NCI-H128 (cell line): Measurements from ENCODE around the gene CLNS1A.
"Not testable (repeated sequence)": the region's sequence is repeated elsewhere in the genome, so short reads cannot be mapped to it uniquely, and the experiment has no call there.

Experiments used
- DNase-seq: peaks from one replicate; lab custom pipeline; 2025; ENCODE audit not compliant: unreplicated experiment; lab: John Stamatoyannopoulos, UW

The CLNS1A gene

GRCh38 chr11:77637345-77638165 is at the start of gene CLNS1A:
Gene CLNS1A, minus strand, starts transcription at chr11:77637794. Its CDS starts 80 bp downstream, at chr11:77637714.
- DNase-seq, result peak; percentile 87

DNA sequence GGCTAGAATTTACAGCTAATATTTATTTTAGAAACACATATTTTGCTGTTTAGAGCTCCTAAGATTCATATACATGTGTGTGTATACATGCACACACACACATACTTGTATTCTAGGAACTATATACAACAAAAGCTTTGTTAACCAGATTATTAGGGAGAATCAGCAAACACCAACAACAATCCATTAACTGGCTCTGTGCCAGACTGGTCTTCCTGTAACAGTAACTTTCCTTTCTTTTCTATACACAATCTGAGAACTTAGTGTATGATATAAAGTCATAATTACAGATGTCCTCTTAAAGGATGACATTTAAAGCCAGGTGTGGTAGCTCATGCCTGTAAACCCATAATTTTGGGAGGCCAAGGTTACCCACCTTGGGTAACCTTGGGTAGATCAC is 49.5 kb upstream of the CLNS1A start:
- no peak for DNase-seq

DNA sequence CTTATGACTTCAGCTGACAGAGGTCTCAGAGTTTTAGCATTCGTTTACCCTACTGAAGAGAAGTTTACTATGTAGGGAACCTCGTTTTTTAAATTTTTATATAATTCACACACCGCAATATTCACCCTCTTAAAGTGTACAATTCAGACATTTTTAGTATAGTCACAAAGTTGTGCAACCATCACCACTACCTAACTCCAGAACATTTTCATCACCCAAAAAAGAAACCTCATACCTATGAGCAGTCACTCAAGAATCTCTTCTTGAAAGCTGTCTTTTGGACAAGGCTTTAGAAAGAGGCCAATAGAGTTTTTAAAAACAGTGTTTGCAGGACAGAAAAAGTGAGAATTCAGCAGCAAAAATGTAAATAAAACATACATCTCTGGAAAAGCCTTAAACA is 39.5 kb upstream of the CLNS1A start:
- DNase-seq, result no peak

DNA sequence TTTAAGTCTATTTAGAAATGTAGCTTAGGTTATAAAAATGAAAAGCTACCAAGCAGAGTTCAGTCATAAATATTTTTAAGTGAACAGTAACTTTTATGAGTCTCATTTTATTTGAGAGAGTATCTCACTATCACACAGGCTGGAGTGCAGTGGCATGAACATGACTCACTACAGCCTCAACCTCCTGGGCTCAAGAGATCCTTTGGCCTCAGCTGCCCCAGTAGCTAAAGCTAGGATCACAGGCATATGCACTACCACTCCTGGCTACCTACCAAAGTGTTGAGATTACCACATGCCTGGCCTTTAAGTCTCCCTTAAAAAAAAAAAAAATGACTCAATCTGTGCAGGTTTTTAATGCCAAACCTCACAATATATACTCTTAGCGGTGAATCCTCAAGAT is 34.7 kb upstream of the CLNS1A start:
- no peak for DNase-seq

GRCh38 chr11:77669848-77670511 is 32.4 kb upstream of the CLNS1A start:
- no peak for DNase-seq

DNA sequence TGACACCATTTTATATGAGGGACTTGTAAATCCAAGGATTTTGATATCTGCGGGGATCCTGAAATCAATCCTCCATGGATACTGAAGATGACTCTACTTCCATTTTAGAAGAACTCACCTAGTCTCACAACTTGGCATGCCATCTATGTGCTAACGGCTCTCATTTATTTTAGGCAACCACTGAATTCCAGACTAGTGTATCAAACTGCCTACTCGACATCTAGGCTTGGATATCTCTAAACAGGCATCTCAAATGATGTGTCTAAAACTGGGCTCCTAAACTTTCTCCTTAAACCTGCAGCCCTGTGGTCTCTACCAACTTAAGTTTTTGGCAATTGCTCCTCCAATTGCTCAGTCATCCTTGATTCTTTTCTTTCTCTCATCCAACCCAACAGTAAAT is 31.2 kb upstream of the CLNS1A start:
- DNase-seq, result no peak

GRCh38 chr11:77665240-77665965 is 27.8 kb upstream of the CLNS1A start:
- no peak for DNase-seq

DNA sequence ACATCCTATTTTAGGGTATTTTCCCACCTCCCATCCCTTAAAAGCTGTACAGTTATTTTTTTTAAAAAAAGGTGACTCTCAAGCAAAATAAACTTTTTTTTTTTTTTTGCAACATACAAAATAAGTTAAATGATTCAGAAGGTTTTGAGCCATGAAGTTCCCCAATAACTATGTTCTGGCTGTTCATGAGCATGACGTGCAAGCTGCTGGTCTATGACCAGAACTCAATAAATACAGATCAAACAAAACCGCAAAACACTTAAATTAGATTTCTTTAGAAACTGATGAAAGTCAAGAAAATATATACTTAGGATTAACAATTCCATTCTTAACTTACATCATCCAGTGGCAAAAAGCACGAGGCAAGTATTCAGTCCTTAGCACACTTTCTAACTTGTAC is 24.1 kb upstream of the CLNS1A start:
- DNase-seq, result no peak

DNA sequence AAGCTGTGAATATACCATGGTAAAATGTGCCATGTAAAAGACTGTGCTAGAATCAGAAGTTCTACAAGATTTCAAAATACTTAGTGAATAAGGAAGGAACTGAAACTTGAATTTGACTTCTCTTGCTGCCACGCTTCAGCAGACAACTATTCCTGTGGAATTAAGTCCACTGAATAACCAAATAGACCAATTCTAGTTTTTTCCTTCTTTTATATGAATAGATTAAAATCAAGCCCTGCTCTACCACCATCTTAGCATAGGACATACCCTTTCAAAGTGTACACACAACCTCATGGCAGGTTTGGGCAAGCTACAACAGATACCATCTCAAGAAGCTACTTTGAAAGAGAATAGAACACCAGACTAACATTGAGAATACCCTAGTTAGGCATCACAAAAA is 23.4 kb upstream of the CLNS1A start:
- DNase-seq, result no peak

GRCh38 chr11:77658213-77659013 is 20.8 kb upstream of the CLNS1A start:
- no peak for DNase-seq

- DNase-seq, result no peak
Measured at GRCh38 chr11:77656362-77656761, 18.8 kb upstream of the CLNS1A start.

DNA sequence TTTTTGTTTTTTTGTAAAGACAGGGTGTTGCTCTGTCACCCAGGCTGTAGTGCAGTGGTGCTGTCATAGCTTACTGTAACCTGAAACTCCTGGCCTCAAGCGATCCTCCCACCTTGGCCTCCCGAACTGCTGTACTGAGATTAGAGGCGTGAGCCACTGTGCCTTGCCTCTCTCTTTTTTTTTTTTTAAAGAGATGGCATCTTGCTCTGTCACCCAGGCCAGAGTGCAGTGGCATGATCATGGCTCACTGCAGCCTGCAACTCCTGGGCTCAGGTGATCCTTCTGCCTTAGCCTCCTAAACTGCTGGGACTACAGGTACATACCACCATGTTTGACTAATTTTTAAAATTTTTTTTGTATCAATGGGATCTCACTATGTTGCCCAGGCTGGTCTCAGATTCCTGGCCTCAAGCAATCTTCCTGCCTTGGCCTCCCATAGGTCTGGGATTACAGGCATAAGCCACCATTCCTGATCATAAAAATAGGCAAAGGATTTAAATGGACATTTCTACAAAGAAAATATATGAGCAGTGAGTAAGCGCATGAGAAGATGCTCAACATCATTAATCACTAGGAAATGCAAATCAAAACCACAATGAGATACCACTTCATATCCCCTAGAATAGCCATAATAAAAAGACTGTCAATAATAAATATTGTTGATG is 17.3 kb upstream of the CLNS1A start:
- DNase-seq, result no peak

DNA sequence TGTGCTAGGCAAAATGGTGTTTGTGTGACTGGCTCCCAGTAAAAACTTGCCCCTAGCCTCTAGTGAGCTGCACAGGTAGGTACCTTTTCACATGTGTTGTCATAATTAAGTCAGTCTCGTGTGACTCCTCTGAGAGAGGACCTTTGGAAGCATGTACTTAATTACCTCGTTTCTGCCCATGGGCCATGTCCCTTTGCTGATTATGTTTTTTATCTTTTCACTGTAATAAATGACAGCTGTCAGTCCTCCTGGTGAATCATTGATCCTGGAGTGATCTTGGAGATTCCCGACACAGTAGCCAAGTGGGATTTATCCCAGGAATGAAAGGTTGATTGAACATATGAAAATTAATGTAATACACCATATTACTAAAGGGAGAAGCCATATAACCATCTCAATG is 12.5 kb upstream of the CLNS1A start:
- DNase-seq, result no peak

DNA sequence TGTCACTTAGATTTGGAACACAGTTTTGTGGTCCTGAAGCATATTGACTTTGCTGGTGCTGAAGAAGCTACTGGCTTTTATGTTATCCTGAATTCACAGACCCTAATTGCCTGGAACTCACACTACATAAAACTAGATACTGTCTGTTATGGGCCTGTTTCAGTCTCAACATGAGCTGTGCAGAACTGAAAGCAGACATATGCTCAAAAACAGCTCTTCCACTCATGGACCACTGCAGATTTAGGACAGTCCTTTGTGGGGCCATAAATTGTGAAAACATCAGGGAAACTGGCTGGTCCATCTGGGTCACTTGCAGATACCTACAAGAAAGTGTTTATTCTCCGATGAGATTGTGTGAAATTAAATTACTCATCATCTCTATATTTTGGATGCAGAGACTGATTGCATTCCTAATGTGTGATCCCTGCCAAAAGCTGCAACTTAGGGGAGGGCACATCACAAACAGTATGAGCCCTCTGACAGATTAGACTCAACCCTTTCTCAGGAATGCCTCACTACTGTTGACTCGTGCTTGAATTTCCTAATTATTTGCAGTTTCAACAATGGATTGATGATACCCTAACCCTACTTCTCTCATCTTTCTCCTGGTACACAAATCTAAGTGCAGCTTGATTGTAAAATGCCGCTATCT is 10.2 kb upstream of the CLNS1A start:
- DNase-seq, result no peak

- no peak for DNase-seq
Measured at GRCh38 chr11:77644887-77645286, 7.3 kb upstream of the CLNS1A start.

- no peak for DNase-seq
Measured at GRCh38 chr11:77642228-77642627, 4.6 kb upstream of the CLNS1A start.

DNA sequence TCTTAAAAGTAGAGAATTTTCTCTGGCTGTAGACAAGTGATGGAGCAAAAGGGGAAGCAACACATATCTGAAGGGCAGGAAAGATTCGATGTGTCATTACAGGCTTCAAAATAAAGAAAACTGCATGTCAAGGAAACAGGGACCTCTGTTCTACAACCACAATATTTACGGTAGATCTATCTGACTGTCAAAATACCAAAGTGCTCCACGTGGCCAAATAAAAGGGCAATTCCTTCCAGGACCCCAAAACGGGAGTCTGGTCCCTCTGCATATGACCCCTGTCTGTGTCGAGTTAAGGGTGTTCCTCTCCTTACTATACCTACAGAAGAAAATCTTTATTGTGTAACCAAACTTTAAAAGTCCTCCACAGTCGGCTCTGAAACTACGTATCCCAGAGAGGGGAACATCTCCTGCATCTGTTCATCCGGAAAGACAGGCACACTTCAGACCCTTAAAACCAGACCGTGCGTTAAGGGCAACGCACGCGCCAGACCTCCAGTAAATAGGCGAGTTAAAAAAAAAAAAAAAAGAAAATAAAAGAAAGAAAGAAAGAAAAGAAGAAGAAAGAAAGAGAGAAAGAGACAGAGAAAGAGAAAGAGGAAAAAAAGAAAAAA is 756 bp downstream of the CLNS1A start:
- DNase-seq, result no peak

GRCh38 chr11:77633926-77634325 is 3.7 kb downstream of the CLNS1A start:
- not testable (repeated sequence) for DNase-seq

DNA sequence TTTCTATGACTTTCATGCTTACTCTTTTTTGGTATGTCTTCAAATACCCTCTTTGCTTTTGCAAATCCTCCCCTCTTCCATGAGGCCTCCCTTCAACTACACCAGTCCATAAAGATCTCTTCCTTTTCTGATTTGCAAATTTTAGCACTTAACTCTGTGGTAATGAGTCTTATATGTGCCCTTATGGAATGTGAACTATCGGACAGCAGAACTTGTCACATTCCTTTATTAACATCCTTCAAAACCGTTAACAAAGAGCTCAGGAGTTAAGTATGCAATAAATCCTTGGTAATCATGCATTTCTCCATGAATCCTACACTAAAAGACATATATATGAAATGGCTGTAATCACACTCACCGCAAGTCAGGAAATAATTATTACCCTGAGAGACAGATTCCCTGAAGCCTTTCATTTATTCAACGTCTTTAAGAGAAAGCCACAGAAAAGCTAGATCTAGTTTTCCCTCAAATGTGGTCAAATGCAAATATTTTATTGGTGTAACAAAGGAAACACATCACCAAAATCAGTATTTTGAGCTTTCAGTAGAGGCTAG is 7.4 kb downstream of the CLNS1A start:
- DNase-seq, result no peak
